Effector memory CD4-positive, alpha-beta T cell (primary cell): Measurements from ENCODE around the gene XCL2.
"Not testable (repeated sequence)": the region's sequence is repeated elsewhere in the genome, so short reads cannot be mapped to it uniquely, and the experiment has no call there.

Source experiments
- DNase-seq, 3 donors: peaks; one replicate each; pipeline ENCODE4 v3.0.0-alpha.2; 2020
- H3K27ac ChIP-seq: 2 replicates; pipeline ENCODE4 v1.7.0; 2013; ENCODE audit warnings: mild to moderate bottlenecking, low read length, moderate library complexity; ENCODE audit not compliant: insufficient read depth, poor library complexity, severe bottlenecking
- H3K27me3 ChIP-seq: replicated peaks from 2 replicates; pipeline ENCODE4 v1.7.0; 2013; ENCODE audit warnings: mild to moderate bottlenecking, low read length; ENCODE audit not compliant: insufficient read depth, control insufficient read depth, poor library complexity, severe bottlenecking
- H3K36me3 ChIP-seq: 2 replicates; pipeline ENCODE4 v1.7.0; 2013; ENCODE audit warnings: mild to moderate bottlenecking, low read length, moderate library complexity; ENCODE audit not compliant: control insufficient read depth, insufficient read depth
- H3K4me1 ChIP-seq: 2 replicates; pipeline ENCODE4 v1.7.0; 2013; ENCODE audit warnings: low read length, mild to moderate bottlenecking; ENCODE audit not compliant: control insufficient read depth, insufficient read depth, poor library complexity, severe bottlenecking
- H3K4me3 ChIP-seq: 2 replicates; pipeline ENCODE4 v1.7.0; 2013; ENCODE audit warnings: low read length, low read depth, mild to moderate bottlenecking; ENCODE audit not compliant: insufficient read depth, poor library complexity, severe bottlenecking
- H3K9me3 ChIP-seq: 2 replicates; pipeline ENCODE4 v1.7.0; 2013; ENCODE audit warnings: mild to moderate bottlenecking, low read length, moderate library complexity; ENCODE audit not compliant: control insufficient read depth

XCL2 gene

GRCh38 chr1:168546553-168546895, 2.7 kb upstream of the XCL2 start:
- not testable (repeated sequence) for H3K4me3 ChIP-seq, H3K9me3 ChIP-seq, DNase-seq, H3K4me1 ChIP-seq, H3K36me3 ChIP-seq, H3K27ac ChIP-seq, H3K27me3 ChIP-seq

GRCh38 chr1:168545678-168546552, 2.1 kb upstream of the XCL2 start:
- not testable (repeated sequence) for H3K36me3 ChIP-seq, H3K9me3 ChIP-seq, H3K4me3 ChIP-seq, H3K27me3 ChIP-seq, DNase-seq, H3K4me1 ChIP-seq, H3K27ac ChIP-seq

GRCh38 chr1:168542978-168543377, 819 bp downstream of the XCL2 start:
- not testable (repeated sequence) for H3K27me3 ChIP-seq, H3K36me3 ChIP-seq, DNase-seq, H3K4me1 ChIP-seq, H3K4me3 ChIP-seq, H3K27ac ChIP-seq, H3K9me3 ChIP-seq

- H3K4me1 ChIP-seq, H3K4me3 ChIP-seq, DNase-seq, H3K27ac ChIP-seq, H3K36me3 ChIP-seq, H3K27me3 ChIP-seq, H3K9me3 ChIP-seq: not testable (repeated sequence)
Observed at GRCh38 chr1:168540798-168541197, 3.0 kb downstream of the XCL2 start.

GRCh38 chr1:168535536-168535935, 8.3 kb downstream of the XCL2 start:
- no peak for DNase-seq
- H3K27ac ChIP-seq: peak overlapping the region; percentile 45
- peaks cover 45% of the 10 kb centered on the region for H3K4me1 ChIP-seq

GRCh38 chr1:168531615-168532345, 12.0 kb downstream of the XCL2 start:
- peak overlapping the region; percentile 3 for H3K27ac ChIP-seq
- H3K4me1 ChIP-seq: peaks cover 50% of the 10 kb centered on the region
- no peak for DNase-seq

More at GRCh38 chr1:168535536-168535935, 8.3 kb downstream of the XCL2 start:
- Histone ChIP-seq H3K27me3 (no peaks in the 10 kb centered on the region), H3K4me3 (peak overlapping the region; percentile 23), H3K9me3 (no peaks in the 10 kb centered on the region), H3K36me3 (no peaks in the 10 kb centered on the region)

GRCh38 chr1:168529518-168529917, 14.3 kb downstream of the XCL2 start:
- H3K9me3 ChIP-seq: no peaks in the 10 kb centered on the region
- H3K27me3 ChIP-seq: no peaks in the 10 kb centered on the region
- H3K36me3 ChIP-seq: no peaks in the 10 kb centered on the region
- H3K27ac ChIP-seq: no peak overlapping the region
- no peak overlapping the region for H3K4me3 ChIP-seq
- peaks cover 35% of the 10 kb centered on the region for H3K4me1 ChIP-seq
- DNase-seq: no peak

More at GRCh38 chr1:168531615-168532345, 12.0 kb downstream of the XCL2 start:
- peak overlapping the region; percentile 35 for H3K4me3 ChIP-seq
- no peaks in the 10 kb centered on the region for H3K27me3 ChIP-seq
- no peaks in the 10 kb centered on the region for H3K9me3 ChIP-seq
- no peaks in the 10 kb centered on the region for H3K36me3 ChIP-seq

- no peak for DNase-seq
- peaks cover 21% of the 10 kb centered on the region for H3K4me1 ChIP-seq
Observed at GRCh38 chr1:168521401-168522000, 22.3 kb downstream of the XCL2 start.

GRCh38 chr1:168520832-168521231, 23.0 kb downstream of the XCL2 start:
- Histone ChIP-seq H3K4me3 (no peak overlapping the region), H3K9me3 (no peaks in the 10 kb centered on the region), H3K27me3 (no peaks in the 10 kb centered on the region), H3K4me1 (peaks cover 21% of the 10 kb centered on the region), H3K27ac (no peak overlapping the region), H3K36me3 (no peaks in the 10 kb centered on the region)
- no peak for DNase-seq

More at GRCh38 chr1:168521401-168522000, 22.3 kb downstream of the XCL2 start:
- Histone ChIP-seq H3K36me3 (no peaks in the 10 kb centered on the region), H3K4me3 (no peak overlapping the region), H3K9me3 (no peaks in the 10 kb centered on the region), H3K27ac (peak overlapping the region; percentile 33), H3K27me3 (no peaks in the 10 kb centered on the region)
